Neutrophil (primary cell): ENCODE data around the gene DGCR8.

ENCODE experiments used
- H3K27ac ChIP-seq: fragments of 200-600 bp; sonication (generic); 2 replicates; pipeline ENCODE4 v1.5.1; 2016; ENCODE audit warnings: mild to moderate bottlenecking, moderate library complexity
- H3K27me3 ChIP-seq: fragments of 200-600 bp; sonication (generic); 2 replicates; pipeline ENCODE4 v1.6.0; 2016; ENCODE audit warnings: mild to moderate bottlenecking
- H3K36me3 ChIP-seq: fragments of 200-600 bp; sonication (generic); 2 replicates; pipeline ENCODE4 v1.5.1; 2017
- H3K4me1 ChIP-seq, 2 experiments: fragments of 200-600 bp in 1 of 2; sonication (generic) in 1 of 2; 1 replicate in 1 of 2; 2 replicates in 1 of 2; pipeline versions ENCODE4 v1.5.1 to v1.6.1; 2013 to 2016; ENCODE audit warnings: low read depth in 1 of 2, low read length in 1 of 2, mild to moderate bottlenecking in 1 of 2, moderate library complexity in 1 of 2; ENCODE audit not compliant: control insufficient read depth in 1 of 2, insufficient read depth in 1 of 2
- H3K4me3 ChIP-seq, 2 experiments: fragments of 200-600 bp in 1 of 2; sonication (generic) in 1 of 2; 1 replicate in 1 of 2; 2 replicates in 1 of 2; pipeline ENCODE4 v1.5.1; 2013 to 2016; ENCODE audit warnings: low read depth in 1 of 2, low read length in 1 of 2, mild to moderate bottlenecking in 1 of 2, moderate library complexity in 1 of 2
- H3K9me3 ChIP-seq: fragments of 200-600 bp; sonication (generic); 2 replicates; pipeline ENCODE4 v1.5.1; 2016
- TF ChIP-seq, protein P1 (sequence below): fragments of 200-600 bp; sonication (generic); IDR thresholded peaks from 2 replicates; pipeline ENCODE4 v1.5.1; 2016; ENCODE audit warnings: antibody characterized with exemption

DGCR8 gene

DNA sequence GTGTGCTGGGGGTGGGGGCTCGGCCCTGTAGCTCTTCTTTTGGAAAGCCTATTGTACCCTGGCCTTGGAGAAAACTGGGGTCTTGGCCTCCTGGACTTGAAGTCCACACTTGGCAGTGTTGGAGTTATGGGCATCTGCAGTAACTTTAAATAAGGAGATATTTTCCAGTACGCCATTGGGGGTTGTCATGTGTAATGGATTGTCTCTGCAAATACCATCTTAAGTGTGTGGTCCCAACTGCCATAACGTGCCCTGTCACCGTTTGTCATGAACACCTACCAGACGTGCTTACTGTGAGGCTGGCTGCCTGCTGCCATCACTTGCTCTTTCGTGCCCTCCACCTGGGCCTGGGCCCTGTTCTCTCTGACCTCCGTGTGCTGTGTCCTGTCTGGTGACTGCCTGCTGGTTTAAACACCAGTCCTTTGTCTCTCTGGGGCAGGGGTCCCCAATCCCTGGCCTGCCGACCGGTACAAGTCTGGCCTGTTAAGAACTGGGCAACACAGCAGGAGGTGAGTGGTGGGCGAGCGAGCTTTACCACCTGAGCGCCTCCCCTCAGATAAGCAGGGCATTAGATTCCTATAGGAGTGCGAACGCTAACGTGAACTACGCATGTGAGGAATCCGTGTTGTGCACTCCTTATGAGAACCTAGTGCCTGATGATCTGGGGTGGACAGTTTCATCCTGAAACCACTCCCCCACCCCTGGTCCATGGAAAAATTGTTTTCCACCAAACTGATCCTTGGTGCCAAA lies 48.0 kb downstream of the DGCR8 start:
- H3K36me3 ChIP-seq: peaks cover 48% of the 10 kb centered on the region
- peaks cover 35% of the 10 kb centered on the region for H3K27me3 ChIP-seq
- no peaks in the 10 kb centered on the region for H3K9me3 ChIP-seq

DNA sequence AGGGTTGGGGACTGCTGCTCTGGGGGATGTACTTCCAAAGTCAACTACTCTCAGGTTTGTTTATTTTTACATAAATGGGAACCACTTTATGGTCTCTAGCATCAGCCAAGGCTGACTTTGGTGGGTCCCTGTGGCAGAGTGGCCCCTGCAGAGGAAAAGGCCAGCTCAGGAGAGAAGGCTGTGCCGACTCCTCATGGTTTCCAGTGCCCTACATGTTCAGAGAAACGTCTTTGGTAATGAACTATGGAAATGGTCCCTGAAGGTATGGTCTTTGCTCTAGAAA lies 48.5 kb downstream of the DGCR8 start:
- Histone ChIP-seq H3K4me3 (no peak overlapping the region), H3K27me3 (peaks cover 37% of the 10 kb centered on the region), H3K4me1 (peaks cover 8 to 19% of the 10 kb centered on the region in 2 experiments), H3K27ac (no peak overlapping the region), H3K36me3 (peaks cover 46% of the 10 kb centered on the region), H3K9me3 (no peaks in the 10 kb centered on the region)
- TF ChIP-seq, protein P1, sequence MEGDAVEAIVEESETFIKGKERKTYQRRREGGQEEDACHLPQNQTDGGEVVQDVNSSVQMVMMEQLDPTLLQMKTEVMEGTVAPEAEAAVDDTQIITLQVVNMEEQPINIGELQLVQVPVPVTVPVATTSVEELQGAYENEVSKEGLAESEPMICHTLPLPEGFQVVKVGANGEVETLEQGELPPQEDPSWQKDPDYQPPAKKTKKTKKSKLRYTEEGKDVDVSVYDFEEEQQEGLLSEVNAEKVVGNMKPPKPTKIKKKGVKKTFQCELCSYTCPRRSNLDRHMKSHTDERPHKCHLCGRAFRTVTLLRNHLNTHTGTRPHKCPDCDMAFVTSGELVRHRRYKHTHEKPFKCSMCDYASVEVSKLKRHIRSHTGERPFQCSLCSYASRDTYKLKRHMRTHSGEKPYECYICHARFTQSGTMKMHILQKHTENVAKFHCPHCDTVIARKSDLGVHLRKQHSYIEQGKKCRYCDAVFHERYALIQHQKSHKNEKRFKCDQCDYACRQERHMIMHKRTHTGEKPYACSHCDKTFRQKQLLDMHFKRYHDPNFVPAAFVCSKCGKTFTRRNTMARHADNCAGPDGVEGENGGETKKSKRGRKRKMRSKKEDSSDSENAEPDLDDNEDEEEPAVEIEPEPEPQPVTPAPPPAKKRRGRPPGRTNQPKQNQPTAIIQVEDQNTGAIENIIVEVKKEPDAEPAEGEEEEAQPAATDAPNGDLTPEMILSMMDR: no peak

More for the DNA sequence above, 48.0 kb downstream of the DGCR8 start:
- H3K27ac ChIP-seq: no peak overlapping the region
- H3K4me1 ChIP-seq: peaks cover 8 to 19% of the 10 kb centered on the region in 2 experiments
- no peak overlapping the region for H3K4me3 ChIP-seq
- TF ChIP-seq, protein P1: no peak

DNA sequence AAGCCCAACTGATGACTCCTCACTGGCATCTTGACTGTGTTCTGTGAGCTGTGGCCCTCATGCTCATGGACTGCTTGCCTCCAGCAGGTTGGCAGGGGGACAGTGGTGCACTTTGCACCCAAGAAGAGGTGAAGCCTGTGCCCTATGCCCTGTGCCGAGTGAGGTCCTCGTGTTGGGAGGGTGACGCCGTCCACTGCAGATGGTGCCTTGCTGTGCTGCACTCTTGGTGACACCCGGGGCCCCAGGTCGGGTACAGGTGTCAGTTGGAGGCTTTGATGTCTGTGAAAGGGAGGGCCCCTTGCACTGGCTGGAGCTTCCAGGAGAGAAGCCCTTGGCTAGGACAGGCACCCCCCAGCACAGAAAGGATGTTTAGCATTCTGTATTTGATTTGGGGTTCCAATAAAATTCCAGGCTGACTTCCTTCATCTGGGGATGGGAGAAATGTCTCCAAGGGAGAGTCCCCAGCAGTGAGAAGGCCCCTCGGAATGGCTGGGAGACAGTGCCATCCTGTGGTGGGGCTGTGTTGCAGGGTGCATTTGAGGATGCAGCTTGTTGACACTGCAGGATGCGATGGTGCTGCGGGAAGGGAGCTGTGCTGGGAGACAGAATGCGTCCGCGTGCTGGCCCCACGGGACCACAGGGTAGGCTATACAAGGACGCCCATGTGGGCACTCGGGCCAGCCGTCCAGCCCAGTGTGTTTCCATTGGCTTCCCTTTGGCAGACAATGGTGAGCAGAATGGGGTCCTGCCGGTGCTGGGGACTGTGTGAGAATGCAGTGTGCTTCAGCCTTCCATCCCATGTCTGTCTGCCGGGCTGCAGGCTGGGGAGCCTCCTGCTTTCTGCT lies 49.1 kb downstream of the DGCR8 start:
- peaks cover 8 to 19% of the 10 kb centered on the region in 2 experiments for H3K4me1 ChIP-seq
- H3K9me3 ChIP-seq: no peaks in the 10 kb centered on the region
- peaks cover 37% of the 10 kb centered on the region for H3K27me3 ChIP-seq
- no peak overlapping the region for H3K4me3 ChIP-seq
- no peak overlapping the region for H3K27ac ChIP-seq
- TF ChIP-seq, protein P1: no peak
- peaks cover 40% of the 10 kb centered on the region for H3K36me3 ChIP-seq

DNA sequence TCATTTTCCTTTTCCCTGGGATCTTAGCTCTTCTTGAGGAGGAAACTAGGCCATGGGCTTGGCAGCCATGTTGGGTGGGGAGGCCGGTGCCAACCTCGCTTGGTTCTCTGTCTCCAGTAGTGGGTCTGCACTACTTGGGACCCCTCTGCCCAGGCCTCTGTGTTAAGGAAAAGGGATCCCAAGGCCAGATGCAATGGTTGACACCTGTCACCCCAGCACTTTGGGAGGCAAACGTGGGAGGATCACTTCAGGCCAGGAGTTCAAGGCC lies 49.6 kb downstream of the DGCR8 start:
- H3K36me3 ChIP-seq: peaks cover 35% of the 10 kb centered on the region
- peaks cover 37% of the 10 kb centered on the region for H3K27me3 ChIP-seq
- peaks cover 8 to 19% of the 10 kb centered on the region in 2 experiments for H3K4me1 ChIP-seq
- TF ChIP-seq, protein P1: no peak
- H3K4me3 ChIP-seq: no peak overlapping the region
- no peak overlapping the region for H3K27ac ChIP-seq
- H3K9me3 ChIP-seq: no peaks in the 10 kb centered on the region

DNA sequence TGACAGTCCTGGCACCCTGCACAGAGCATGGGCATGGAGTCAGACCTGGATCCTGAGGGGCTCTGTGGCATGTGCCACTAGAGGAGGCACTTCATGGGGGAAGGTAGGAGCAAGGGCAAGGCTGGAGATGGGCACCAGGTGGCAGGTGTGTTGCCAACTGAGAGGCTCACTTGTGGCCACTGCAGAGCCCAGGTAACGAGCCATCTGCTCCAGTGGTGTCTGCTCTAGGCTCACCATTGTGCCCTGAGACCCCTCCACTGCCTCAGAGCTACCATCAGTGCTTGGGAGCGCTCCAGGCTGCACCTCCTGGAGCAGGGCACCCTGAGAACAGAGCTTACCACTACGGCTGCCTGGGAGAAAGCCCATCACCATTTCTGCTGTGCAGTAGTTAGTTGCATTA lies 50.3 kb downstream of the DGCR8 start:
- peaks cover 28% of the 10 kb centered on the region for H3K36me3 ChIP-seq
- peaks cover 8 to 19% of the 10 kb centered on the region in 2 experiments for H3K4me1 ChIP-seq
- H3K27me3 ChIP-seq: peaks cover 37% of the 10 kb centered on the region
- H3K4me3 ChIP-seq: no peak overlapping the region
- no peak overlapping the region for H3K27ac ChIP-seq
- no peaks in the 10 kb centered on the region for H3K9me3 ChIP-seq
- TF ChIP-seq, protein P1: no peak
